Measurements from ENCODE around the gene ABCB8.
A peak's percentile ranks its signal among the peaks of the same experiment; 100 is the strongest.

Gene ABCB8

DNA sequence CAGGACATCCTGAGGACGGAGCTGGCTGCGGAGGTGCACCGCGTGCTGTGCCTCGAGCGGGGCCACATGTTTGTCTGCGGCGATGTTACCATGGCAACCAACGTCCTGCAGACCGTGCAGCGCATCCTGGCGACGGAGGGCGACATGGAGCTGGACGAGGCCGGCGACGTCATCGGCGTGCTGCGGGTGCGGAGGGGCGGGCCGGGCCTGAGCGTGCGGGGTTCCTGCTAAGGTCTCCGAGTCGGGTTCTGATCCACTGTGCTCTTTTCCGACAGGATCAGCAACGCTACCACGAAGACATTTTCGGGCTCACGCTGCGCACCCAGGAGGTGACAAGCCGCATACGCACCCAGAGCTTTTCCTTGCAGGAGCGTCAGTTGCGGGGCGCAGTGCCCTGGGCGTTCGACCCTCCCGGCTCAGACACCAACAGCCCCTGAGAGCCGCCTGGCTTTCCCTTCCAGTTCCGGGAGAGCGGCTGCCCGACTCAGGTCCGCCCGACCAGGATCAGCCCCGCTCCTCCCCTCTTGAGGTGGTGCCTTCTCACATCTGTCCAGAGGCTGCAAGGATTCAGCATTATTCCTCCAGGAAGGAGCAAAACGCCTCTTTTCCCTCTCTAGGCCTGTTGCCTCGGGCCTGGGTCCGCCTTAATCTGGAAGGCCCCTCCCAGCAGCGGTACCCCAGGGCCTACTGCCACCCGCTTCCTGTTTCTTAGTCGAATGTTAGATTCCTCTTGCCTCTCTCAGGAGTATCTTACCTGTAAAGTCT is 14.3 kb upstream of the ABCB8 start:
- TF ChIP-seq, protein P1, sequence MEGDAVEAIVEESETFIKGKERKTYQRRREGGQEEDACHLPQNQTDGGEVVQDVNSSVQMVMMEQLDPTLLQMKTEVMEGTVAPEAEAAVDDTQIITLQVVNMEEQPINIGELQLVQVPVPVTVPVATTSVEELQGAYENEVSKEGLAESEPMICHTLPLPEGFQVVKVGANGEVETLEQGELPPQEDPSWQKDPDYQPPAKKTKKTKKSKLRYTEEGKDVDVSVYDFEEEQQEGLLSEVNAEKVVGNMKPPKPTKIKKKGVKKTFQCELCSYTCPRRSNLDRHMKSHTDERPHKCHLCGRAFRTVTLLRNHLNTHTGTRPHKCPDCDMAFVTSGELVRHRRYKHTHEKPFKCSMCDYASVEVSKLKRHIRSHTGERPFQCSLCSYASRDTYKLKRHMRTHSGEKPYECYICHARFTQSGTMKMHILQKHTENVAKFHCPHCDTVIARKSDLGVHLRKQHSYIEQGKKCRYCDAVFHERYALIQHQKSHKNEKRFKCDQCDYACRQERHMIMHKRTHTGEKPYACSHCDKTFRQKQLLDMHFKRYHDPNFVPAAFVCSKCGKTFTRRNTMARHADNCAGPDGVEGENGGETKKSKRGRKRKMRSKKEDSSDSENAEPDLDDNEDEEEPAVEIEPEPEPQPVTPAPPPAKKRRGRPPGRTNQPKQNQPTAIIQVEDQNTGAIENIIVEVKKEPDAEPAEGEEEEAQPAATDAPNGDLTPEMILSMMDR (IDR thresholded peaks at IDR 0.05; ENCODE audit: borderline replicate concordance, insufficient read depth, low read depth, low read length), result peak; percentile 26; the same call in 1 of the 2 replicates
- peak overlapping the region; percentile 30 for H3K4me3 ChIP-seq (ENCODE audit: low read depth, low read length)

DNA sequence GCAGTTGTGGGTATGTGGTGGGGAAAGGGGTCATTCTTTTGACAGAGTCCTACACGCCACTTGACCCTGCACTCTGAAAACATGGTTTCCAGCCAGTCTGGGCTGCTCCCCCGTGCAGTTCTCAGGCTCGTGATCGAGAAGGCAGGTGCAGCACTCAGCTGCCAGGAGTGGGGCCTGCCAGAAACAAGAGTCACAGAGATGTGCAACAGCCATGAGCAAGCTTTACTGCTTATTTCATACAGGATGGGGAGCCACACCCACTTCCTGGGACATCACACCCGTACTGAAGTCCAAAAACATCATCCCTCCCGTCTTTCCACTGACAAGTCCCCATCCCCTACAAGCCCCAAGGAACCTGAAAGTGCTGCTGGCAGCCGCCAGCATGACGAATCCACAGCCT is 13.3 kb upstream of the ABCB8 start:
- TF ChIP-seq, protein P1 (IDR thresholded peaks at IDR 0.05; ENCODE audit: borderline replicate concordance, insufficient read depth, low read depth, low read length), result no peak
- no peak overlapping the region for H3K4me3 ChIP-seq (ENCODE audit: low read depth, low read length)

DNA sequence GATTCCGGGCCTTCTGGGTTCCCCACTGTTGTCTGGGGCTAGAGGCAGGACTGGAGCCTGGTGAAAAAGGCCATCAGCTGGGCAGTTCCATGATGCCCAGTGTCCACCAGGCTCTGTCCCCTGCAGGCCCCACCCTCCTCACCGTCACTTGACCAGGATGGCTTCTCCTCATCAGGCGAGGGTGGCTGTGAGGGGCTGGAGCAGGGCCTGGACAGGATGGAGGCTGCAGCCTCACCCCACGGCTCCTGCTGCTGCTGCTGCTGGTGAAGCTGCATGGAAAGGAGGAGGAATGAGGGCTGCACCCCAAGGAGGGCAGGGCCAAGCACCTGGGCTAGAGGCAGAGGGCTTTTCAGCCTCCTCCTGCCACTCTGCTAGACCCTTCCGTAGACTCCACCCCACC is 12.3 kb upstream of the ABCB8 start:
- TF ChIP-seq, protein P1 (IDR thresholded peaks at IDR 0.05; ENCODE audit: borderline replicate concordance, insufficient read depth, low read depth, low read length), result no peak
- no peak overlapping the region for H3K4me3 ChIP-seq (ENCODE audit: low read depth, low read length)

DNA sequence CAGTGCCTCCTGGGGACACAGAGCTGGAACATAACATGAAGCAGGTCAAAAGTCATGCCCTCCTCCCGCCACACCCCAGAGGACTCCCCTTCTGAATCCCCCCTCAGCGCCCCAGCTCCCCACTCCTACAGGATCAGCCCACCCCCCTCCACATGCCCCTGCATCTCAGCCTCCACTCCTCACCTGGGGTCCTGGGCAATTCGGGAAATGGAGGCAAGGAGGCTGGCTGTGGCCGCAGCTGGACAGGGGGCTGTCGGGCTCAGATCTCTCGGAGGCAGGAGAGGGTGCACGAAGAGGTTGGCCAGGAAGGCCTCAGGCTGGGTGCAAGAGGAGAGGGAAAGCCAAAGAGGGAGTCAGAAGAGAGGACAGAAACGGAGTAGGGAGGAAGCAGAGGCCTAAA is 11.7 kb upstream of the ABCB8 start:
- TF ChIP-seq, protein P1 (IDR thresholded peaks at IDR 0.05; ENCODE audit: borderline replicate concordance, insufficient read depth, low read depth, low read length), result no peak
- H3K4me3 ChIP-seq (ENCODE audit: low read depth, low read length), result no peak overlapping the region

DNA sequence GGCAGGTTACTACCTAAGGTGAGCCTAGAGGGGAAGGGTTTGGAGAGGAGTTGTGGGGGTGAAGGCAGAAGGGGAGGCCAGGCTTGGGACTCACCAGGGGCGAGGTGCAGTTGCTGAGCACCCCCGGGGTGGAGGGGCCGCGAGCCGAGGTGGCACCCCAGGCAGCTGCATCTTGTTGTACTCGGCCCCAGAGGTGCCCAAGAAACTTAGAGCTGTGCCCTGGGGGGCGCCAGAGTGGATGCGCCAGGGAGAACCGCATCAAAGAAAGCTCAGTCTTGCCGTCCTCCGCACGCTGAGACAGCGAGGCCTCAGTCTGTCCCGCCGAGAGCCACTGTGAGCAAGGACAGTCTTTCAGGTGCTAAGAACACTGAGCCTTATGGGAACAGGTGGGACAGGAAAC is 11.3 kb upstream of the ABCB8 start:
- H3K4me3 ChIP-seq (ENCODE audit: low read depth, low read length), result no peak overlapping the region
- TF ChIP-seq, protein P1 (IDR thresholded peaks at IDR 0.05; ENCODE audit: borderline replicate concordance, insufficient read depth, low read depth, low read length), result no peak

DNA sequence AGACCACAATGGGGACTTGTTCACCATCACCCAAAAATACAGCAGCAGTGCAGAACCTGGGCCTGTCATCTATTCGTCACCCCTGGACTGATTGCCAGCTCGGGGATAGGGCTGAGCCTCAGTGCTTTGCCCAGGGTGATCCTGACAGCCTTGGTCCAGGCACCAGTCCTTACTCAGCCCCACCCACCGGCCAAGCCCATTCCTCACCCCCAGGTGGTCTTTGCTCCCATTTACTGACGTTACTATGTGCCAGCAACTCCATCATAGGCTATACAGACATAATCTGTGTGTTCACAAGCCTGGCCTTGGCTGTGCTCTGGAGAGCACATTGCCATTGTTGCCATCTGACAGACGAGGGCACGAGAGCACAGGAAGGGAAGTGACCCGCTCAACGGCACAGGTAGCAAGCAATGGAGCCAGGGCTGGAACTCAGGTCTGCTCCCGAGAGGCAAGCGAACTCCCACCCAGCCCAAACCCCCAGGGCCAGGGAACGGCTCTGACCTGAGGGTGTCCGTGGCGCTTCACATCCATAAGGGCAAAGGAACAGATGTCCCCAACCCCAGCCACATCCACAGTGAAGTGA is 10.8 kb upstream of the ABCB8 start:
- H3K4me3 ChIP-seq (ENCODE audit: low read depth, low read length), result no peak overlapping the region
- TF ChIP-seq, protein P1 (IDR thresholded peaks at IDR 0.05; ENCODE audit: borderline replicate concordance, insufficient read depth, low read depth, low read length), result no peak

DNA sequence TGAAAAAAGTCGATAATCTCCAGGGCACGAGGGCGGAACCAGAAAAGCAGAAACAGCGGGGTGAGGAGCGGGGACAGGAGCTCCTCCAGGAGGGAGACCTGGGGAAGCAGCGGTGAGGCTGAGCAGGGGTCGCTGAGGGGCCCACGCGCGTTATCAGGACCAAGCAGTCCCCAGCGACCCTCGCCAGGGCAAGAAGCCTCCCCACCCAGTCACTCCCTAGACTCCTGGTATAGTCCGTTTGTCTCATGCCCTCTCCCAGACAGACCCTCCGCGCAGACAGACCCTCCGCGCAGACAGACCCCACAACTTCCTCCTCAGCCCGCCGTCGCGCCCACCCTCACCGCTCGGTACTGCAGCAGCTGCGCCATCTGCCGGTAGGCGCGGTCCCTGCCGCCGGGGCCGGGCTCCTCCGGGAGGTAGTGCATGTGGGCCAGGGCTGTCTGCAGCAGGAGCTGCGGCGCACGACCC is 10.3 kb upstream of the ABCB8 start:
- H3K4me3 ChIP-seq (ENCODE audit: low read depth, low read length), result no peak overlapping the region
- TF ChIP-seq, protein P1 (IDR thresholded peaks at IDR 0.05; ENCODE audit: borderline replicate concordance, insufficient read depth, low read depth, low read length), result peak; percentile 98

Data from GM12875 (cell line).